Measurements from ENCODE around the gene DGCR2.

GRCh38 chr22:19098157-19098556, 24.1 kb downstream of the DGCR2 start:
- TF ChIP-seq CTCF (IDR thresholded peaks at IDR 0.05) (no peak), POLR2AphosphoS5 (IDR thresholded peaks at IDR 0.05) (no peak)
